Hematopoietic multipotent progenitor cell treated with erythropoietin and hydrocortisone succinate and interleukin-3 and kit ligand, for 8 days (in vitro differentiated cells): ENCODE results near the gene ALK.

Source experiments
- DNase-seq: peaks from one replicate; pipeline ENCODE4 v3.0.0-alpha.2; 2015

Gene ALK

DNA sequence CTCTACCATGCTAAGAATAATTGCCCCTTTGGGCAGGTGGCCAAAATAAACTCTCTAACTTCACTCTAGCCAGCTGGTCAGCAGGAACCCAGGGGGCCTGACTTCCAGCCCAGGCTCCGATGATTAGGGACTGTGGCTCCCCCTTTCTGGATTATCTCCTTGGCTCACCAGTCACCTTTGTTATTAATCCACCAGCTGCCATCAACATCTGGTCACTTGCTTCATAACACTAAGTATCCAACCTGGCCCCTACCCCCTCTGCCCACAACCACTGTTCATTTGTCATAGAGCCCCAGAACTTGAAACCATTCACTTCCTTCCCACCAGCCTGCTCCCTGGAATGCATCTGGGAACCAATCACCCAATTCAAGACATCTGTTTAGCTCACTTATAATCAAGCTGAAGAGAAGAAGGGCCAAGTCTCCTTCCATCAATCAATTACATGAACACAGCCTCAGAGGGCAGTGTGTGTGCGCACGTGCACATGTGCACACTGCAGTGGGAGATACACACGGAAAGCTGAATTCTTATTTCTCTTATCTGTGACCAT, 215.1 kb downstream of the ALK start:
- DNase-seq = no peak

DNA sequence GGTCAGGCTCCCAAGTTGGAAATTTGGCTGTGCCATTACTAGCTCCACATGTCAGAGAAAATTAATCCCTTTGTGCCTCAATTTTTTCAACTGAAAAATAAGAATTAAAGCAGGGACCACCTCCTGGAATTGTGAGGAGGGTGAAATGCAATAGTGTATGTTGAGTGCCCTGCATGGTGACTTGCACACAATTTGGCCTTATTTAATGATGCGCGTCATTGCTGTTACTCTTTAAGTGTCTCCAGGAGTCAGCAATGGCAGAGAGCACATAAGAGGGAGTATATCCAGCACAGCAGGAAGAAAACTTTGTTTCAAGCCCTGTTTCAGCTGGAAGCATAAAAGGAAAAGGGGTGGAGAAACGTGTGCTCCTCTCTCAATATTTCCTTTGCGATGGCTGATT, 215.8 kb downstream of the ALK start:
- DNase-seq = no peak

DNA sequence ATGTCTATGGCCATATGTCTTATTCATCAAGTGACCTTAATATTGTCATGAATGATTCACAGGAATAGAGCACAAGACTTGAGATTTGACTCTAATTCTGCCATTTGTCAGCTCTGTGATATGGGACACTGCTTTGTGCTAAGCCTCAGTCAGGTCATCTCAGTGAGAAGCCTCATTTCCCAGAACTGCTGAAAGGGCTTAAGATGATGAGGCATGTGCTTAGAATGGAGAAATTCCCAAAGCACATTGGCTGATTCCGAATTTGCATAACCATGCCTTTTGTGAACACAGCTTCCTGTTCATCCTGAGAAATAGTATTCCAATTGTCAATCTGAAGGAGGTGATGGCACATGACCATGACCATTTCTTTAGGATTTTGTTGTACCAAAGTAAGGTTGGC, 218.1 kb downstream of the ALK start:
- DNase-seq = no peak

DNA sequence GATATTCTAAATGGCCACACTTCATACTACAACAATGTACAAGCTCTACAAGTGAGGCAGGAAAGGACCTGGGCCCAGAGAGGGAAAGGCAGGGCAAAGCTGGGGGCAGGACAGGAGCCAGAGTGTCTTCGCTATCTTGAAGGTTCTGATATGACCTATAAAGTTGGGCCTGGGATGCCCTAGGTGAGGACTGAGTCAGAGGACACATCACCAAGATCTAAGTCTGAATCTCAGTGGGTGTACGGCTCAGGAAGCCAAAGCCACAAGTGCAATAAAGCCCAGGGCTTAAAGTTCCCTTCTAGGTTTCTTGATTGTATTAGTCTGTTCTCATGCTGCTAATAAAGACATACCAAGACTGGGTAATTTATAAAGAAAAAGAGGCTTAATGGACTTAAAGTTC, 219.1 kb downstream of the ALK start:
- DNase-seq = no peak

DNA sequence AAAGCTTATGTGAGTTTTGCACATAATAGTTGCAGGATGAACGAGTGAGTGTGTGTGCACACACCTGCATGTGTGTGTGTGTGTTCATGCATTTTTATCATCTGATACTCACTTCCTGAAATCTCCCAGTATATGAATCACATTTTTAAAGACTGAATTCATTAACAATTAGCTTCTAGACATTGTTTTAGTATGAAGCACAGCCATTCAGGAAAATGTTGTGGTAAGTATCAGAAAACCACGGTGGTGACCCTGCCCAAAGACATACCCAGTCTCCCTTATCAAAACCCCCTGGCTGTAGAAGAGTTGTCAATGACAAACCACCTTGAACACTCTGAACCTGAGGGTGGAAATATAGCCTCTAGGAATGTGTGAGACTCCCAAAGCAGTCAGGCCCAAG, 220.8 kb downstream of the ALK start:
- no peak for DNase-seq

DNA sequence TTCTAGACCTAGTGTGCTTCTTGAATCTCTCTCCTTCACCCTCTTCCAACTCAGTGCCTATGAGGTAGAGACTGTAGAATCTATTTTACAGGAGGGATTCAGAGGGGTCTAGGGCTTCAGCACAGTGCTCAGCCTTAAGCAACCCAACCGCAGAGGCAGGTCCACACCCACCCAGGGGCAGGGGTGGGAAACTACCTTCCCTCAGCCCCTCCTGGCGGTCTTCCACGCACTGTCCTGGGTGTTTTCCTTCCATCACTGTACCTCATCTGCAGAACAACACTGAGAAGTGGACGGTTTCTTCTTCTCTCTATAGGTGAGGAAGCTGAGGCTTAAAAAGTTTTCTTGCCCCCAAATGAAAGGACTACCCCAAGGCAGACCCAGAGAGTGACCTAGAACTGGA, 222.3 kb downstream of the ALK start:
- DNase-seq = no peak

DNA sequence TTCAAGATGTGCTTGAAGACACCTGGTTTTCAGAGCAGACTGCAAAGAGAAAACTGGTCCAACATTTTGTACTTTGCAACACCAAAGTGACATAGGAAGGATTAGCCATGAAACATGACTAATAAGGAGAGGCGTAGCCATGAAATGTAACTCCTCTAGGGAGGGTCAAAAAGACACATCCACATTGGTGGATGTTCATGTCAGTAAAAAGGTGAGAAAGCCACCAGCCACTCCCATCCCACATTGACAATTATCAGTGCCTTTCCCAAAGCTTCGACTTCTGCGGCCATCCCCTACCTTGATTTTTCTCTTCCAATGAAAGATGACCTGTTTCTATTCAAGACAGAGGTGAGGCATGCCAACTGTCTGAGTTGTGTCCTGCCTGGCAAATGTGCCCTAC, 223.2 kb downstream of the ALK start:
- DNase-seq = no peak

DNA sequence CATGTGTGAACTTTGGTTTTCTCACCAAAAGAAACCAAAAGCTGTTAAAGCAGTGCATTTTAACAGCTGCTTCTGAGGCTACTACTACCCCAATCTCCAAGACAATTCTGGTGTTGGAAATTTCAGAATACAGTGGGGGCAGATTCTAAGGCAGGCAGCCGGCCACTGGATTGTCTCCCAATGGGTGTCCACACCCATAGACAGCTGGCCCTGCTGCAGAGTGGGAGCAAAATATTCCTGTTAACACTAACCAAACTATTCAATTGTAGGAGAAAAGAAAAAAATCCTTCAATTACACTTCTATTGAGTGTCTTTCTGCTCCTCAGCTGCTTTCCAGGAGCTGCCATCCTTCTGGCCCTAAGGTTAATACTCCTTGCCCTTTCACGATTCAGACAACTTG, 223.7 kb downstream of the ALK start:
- no peak for DNase-seq

DNA sequence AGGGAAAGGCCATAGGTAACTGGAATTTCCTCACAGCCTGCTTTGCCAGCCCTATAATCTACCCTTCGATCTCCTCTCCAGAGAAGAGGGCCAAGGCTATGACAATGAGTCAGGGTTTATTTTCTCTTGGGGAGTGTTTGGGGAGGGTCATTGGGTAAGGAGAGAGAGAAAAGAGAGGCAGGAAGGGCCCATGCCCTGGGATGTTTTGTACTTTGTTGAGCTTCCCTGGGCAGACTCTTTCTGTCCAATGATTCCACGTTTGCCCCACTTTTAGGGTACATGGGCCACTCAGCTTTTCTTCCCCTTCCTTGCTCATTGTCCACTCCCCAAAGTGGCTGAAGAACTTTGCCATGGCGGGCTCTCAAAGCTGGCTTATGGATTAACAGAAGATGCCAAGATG, 224.2 kb downstream of the ALK start:
- no peak for DNase-seq

DNA sequence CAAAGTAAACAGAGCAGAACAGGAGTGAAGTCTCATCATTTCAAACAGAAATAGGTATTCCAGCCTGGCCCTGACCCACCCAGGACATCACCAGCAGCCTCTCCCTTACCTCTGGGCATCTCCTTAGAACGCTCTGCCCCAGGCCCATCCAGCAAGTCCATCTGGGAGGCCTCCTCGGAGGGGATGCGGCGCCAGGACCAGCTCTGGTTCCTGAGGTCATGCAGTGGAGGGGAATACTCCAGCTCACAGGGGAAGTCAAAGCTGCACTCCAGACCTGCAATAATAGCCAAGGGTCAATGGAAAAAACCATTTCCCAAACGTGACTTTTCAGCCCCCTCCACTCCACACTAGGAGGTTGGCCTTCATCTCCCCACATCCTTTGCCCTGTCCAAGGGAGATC, 226.6 kb downstream of the ALK start:
- no peak for DNase-seq

DNA sequence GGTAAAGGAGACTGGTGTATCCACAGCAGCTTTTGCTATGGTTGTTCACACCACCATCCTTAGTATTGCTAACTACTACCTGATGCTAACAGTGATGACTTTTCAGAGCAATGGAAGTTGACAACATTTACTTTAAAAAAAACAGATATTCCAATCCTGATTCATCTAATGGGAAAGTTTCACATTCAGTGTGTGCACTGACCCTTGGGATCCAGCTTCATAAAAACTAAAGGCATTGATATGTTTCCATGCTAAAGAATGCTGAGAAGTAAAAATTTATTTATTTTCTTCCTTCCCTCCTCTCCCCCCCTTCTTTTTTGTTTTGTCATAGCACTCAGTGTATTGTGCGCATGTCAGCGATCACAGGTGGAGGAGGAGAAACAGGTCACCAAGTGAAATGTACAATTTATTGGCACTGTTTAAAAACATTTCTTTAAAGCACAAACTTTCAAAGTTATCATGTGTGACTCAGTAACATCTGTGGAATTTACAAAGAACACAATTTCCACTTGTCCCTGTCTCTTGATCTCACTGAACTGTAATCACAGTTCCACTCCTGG, 229.9 kb downstream of the ALK start:
- DNase-seq = no peak

DNA sequence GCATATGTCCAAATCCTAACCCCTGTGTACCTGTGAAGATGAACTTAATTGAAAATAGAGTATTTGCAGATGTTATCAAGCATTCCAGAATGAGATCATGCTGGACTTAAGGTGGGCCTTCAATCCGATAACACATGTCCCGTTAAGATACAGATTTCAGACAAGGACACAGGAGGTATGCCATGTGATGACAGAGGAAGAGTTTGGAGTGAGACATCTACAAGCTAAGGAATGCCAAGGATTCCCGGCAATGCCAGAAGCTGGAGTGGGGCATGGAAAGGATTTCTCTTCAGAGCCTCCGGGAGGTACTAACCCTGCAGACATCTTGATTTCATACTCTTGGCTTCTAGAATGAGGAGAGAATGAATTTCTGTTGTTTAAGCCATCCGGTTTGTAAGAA, 231.7 kb downstream of the ALK start:
- DNase-seq = no peak

DNA sequence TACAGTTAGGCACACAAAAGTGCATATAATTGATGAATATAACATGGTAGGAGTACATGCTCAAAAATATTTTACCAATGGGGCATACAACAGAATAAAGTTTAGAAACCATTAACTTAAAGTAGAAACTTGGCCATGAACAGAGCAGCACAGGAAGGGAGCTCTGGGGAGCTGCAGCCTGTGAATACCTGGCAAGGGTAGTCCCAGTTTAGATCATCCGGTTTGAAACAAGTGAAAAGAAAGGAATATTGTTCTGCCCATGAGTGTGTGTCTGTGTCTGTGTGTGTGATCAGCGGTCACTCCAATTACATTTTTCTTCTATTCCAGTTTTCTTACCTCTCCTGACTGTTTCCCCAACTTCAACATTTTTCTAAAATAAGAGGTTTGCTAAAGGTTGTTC, 233.0 kb downstream of the ALK start:
- no peak for DNase-seq

DNA sequence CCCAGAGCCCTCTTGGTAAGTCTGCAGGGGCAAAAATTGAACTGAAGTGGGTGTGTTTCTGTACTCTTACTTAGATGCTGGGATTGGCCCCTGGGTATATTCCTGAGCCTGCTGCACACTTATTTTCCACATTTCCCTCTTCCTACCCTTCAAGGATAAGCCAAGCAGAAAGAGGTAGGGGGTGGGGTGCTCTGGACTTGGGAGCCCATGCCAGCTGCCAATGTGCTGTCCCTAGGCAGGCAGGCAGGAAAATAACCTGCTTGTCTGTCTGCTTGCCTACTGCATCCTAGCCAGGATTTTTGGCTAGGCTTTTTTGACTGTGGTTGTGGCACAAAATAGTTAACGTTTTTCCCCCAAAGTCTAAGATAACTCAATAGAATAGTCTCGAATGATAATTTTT, 234.3 kb downstream of the ALK start:
- DNase-seq = no peak

DNA sequence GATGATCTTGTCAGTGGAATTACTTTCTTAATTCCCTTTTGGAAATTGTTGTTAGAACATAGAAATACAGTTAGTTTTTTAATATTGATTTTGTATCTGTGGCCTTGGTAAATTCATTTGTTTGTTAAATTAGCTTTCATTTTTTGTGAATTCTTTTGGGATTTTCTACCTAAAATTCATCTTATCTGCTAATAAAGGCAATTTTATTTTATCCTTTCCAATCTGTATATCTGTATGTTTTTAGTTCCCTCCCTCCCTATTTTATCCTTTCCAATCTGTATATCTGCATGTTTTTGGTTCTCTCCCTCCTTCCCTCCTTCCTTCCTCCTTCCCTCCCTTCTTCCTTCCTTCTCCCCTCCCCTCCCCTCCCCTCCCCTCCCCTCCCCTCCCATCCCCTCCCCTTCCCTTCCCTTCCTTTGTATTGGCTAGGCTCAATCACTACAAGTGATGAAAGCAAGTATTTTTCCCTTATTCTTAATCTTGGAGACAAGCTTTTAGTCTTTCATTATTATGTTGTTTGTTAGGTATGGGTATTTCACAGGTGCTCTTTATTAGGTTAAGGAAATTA, 244.4 kb downstream of the ALK start:
- DNase-seq = no peak

DNA sequence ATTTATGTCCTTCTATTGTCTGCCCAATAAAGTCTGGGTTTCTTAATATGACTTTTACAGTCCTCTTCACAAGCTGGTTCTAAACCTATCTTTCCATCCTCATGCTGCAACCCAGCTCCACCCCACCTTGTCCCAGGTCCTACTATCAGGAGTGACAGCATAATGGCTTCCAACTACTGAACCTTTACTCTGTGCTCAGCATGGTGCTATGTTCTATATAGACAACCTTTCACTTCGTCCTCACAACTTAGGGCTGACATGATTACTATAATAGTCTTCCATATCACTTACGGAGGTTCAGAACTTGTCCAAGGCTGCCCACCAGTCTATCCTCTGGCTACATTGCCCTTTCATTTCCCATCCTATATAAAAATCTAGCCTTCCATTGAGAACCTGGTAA, 256.8 kb downstream of the ALK start:
- DNase-seq = no peak

DNA sequence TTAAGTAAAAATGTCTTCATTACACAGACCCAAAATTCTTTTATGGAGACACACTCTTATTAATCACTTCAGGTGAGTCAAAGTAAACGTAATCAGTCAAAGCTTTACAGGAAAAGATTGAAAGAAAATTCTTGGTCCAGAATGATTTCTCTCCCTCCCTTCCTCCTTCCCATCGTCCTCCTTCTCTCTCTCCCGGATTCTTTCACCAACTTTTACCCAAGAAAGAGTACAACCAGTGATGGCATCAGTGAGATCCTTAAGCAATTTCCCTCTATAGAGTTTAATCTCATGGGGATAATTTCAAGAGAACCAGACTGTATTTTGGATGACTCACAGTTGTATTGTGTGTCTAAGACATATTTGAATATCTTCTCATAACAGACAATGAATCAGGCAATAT, 258.1 kb downstream of the ALK start:
- DNase-seq = no peak

DNA sequence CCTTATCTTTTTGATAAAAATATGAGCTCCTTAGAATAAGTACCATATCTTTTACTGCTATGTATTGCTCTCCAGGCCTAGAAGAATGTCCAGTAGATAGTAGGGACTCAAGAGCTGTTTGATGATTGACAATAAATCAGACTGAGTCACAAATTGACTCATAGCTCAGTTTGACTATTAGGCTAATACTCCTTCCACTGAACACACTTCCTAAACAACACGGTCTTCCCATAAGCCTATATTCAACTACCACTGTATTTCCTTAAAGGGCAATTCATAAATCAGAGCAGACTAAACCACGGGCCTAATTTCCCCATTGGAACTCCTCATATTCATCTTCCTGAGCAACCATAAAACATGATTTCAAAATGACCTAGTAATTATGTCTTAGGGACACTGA, 258.5 kb downstream of the ALK start:
- no peak for DNase-seq

DNA sequence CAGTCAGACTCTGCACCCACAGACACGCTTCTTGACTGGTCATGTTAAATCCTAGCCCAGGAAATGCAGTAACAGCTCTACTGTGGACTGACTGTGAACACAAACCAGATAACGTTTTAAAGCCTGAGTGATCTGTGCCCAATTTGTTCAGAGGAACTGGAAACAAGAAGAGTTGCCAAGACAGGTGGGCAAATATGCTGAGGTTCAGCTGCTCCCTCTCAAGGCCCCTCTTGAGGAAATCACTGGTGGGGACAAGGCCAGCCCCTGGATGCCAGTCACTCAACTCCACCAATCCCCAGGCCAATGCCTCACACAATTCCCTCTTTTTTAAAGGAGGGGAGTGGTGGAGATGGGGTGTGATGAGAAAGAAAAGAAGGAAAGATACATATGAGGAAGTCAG, 261.2 kb downstream of the ALK start:
- DNase-seq = no peak

DNA sequence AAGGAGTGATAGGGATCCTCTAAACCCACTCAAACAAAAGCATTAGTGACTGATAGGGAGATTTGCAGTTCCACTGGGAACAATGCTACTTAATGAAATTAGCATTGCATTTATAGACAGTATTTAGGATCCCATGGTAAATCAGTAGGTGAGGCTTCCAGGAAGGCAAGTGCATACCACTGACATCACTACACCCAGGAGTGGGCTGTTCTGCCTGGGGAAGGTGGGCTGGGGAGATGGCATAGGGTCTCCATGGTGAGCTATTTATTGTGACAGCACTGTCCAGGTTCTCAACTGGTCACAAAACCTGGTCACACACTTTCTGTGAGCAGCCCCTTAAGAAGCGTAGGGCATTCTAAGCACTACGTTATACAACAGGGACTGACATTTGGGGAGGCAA, 262.2 kb downstream of the ALK start:
- no peak for DNase-seq

DNA sequence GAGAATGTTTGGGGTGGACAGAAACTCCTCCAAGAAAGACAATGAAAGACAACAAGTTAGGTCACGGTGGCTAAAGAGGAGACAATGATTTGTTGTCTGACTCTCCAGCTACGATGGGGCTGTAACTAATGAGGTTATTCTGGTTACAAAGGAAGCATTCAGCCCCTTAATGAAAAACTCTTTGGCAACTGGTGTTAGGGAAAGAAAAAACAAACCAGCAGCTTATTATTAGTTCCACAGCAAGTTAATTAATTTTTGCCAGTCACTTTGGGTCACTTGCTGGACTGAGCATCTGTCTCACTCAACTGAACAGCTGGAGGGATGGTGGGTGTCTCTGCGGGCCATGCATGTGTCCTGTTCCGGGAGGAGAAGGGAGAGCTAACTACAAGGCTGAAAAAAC, 263.7 kb downstream of the ALK start:
- no peak for DNase-seq

DNA sequence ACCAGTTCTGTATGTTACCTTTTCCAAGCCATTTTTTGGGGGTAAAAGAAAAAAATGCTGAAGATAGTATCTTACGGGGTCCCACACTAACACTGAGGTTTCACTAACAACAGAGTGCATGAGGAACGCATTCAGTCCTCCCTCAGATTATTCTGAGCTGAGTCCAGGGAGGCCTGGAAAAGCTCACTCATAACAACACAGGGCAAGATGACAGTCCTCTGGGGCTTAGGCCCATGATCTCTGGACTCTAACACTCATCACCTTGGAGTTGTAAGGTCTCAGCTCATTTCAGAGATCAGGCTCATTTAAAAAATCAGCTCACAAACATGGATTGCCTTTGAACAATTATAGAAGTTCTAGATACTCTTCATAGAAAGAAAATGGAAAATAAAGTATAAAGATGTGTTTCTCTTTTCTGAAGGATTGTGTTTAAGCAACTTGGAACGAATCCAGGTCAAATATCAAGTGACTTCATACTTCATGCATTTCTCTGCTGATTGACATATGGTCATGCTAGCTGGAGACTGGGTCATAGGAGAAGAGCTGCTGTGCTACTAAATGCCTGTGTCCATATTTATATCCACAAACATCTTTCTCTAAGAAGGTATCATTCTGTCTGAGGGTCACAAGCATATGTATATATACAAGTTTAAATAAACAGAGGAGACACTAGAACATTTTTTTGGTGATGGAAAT, 265.8 kb downstream of the ALK start:
- DNase-seq = no peak

DNA sequence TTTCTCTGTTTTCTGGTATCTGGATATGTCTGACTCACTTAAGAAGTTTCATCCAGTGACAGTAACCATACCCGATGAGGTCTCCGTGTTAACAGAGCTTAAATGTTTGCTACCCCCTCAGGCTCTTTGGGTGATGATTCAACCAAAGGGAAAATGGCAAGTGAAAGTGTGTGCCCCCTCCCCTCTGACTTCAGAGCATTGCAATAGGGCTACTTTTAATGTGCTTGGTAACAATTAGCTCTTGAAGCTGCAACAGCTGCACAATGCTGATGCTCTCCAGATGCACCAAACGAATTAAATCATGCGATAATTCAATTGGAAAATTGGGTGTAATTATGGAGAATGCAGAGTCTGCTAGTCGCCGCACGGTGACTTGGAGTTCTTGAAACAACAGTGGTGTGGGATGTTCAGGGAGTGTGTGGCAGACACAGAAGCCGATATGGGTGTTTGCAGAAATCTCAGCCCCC, 270.7 kb downstream of the ALK start:
- DNase-seq = no peak

DNA sequence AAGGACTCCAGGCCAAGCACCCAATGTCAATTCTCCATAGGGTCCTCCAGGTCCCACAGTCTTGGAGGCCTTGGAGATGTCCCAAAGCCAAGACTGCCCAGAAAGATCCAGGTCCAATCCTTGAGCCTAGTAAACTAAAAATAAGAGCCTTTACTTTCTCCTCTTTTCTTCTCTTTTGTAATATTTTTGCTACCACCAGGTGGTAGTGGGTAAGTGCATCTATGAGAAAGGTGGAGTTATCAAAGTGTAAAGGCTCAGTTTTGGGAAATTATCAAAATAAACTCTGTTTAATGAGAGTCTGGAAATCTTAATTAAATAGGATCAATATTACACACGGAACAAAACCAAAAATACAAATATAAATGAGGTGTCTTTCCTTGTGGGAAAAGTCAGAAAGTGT, 276.4 kb downstream of the ALK start:
- DNase-seq = no peak

DNA sequence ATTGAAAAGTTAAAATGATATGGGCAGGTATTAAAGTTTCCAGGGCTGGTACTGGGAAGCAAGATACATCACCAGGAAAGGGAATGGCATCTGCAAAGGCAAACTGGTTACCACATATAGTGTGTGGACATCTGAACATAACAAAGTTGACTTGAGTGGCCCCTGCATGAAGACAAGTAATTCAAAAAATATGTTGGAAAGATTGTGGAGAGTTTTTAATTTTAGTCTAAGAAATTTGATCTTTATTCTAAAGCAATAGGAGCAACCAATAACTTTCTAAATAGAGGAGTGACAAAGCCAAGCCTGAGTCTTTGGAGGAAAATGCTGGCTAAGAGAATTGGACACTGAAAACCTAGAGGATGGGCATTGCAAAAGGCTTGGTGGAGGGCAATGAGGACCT, 278.2 kb downstream of the ALK start:
- no peak for DNase-seq
